MCF 10A (cell line): ENCODE results near the gene CACNG3. TPM values are rescaled to one million over a fixed set of nuclear protein-coding genes. Genes with fewer than 3 reads are reported as not detected.

Source experiments
- BruUV-seq: library from RNA; stranded (reverse); fragments of 400-500 nt; replicated peaks from 2 replicates; lab custom pipeline; 2021; lab: Mats Ljungman, UMichigan
- CTCF ChIA-PET: fragments of 300-600 bp; sonication (Branson Sonifier 250); formaldehyde crosslinking; extraction: SDS; loops from one replicate; lab custom pipeline; 2021; ENCODE audit warnings: antibody characterized with exemption, inconsistent platforms; lab: Yijun Ruan, JAX
- POLR2A ChIA-PET: fragments of 300-600, 350-650 bp; sonication (Branson Sonifier 250); formaldehyde crosslinking; extraction: SDS; loops from one replicate; lab custom pipeline; 2020; ENCODE audit warnings: antibody characterized with exemption, inconsistent platforms; lab: Yijun Ruan, JAX
- DNase-seq: peaks from one replicate; pipeline ENCODE4 v3.0.0-alpha.2; 2018; ENCODE audit not compliant: unreplicated experiment
- H3K27ac Mint-ChIP-seq: one replicate; pipeline ENCODE4 v1.8.0; 2022; ENCODE audit warnings: mild to moderate bottlenecking, low read depth, mixed read lengths; ENCODE audit not compliant: unreplicated experiment
- H3K27me3 Mint-ChIP-seq: one replicate; pipeline ENCODE4 v1.8.0; 2022; ENCODE audit warnings: mixed read lengths; ENCODE audit not compliant: insufficient read depth, unreplicated experiment
- H3K36me3 Mint-ChIP-seq: one replicate; pipeline ENCODE4 v1.8.0; 2022; ENCODE audit warnings: mild to moderate bottlenecking, moderate library complexity, mixed read lengths; ENCODE audit not compliant: insufficient read depth, unreplicated experiment
- H3K4me1 Mint-ChIP-seq: one replicate; pipeline ENCODE4 v1.8.0; 2022; ENCODE audit warnings: mixed read lengths; ENCODE audit not compliant: insufficient read depth, unreplicated experiment
- H3K4me3 Mint-ChIP-seq: one replicate; pipeline ENCODE4 v1.8.0; 2022; ENCODE audit warnings: mild to moderate bottlenecking, moderate library complexity, mixed read lengths; ENCODE audit not compliant: unreplicated experiment
- H3K9me3 Mint-ChIP-seq: one replicate; pipeline ENCODE4 v1.8.0; 2022; ENCODE audit warnings: mixed read lengths; ENCODE audit not compliant: unreplicated experiment
- intact Hi-C: fragments of 100-400 bp; cut with micrococcal nuclease; formaldehyde crosslinking; loops from 2 replicates; pipeline ENCODE4 v1.14.1; 2022
- total RNA-seq: library from RNA; stranded (reverse); gene quantifications from 2 replicates; pipeline ENCODE4 v1.2.3, GENCODE V29; 2022
- TF ChIP-seq, protein P1 (sequence below): fragments of 200-600 bp; IDR thresholded peaks from one replicate; pipeline ENCODE4 v1.8.0; 2022; ENCODE audit warnings: antibody characterized with exemption, mild to moderate bottlenecking; ENCODE audit not compliant: unreplicated experiment

The CACNG3 gene
- total RNA-seq, 1 experiment from 2014 or later = not detected

DNA sequence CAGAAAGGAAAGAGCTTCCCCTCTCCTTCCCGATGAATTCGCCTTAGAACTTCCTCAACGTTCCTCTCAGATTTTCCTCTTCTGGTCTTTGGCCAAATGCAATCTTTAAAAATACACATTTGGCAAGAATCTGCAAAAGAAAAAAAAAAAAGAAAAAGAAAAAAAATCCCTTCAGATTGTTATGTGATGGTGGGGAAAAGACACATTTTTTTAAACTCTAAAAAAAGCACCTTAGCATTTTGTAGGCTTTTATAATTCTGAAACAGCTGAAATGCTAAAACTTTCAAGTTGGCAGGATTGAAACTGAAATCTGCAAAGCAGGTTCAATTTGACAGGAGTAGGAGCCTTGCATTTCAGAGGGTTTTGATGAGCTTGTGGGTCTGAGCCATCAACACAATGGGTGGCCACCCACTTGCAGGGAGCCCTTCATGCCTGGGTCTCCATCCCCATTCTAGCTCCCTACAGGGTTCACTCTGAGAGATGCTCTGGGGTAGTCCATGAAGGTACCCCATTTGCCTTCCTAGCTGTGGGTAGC is 33.1 kb downstream of the CACNG3 start:
- BruUV-seq = no TSS peak
- intact Hi-C loops = no loop called here
- no peak overlapping the region for H3K27ac Mint-ChIP-seq
- H3K4me3 Mint-ChIP-seq = no peak overlapping the region
- TF ChIP-seq, protein P1, sequence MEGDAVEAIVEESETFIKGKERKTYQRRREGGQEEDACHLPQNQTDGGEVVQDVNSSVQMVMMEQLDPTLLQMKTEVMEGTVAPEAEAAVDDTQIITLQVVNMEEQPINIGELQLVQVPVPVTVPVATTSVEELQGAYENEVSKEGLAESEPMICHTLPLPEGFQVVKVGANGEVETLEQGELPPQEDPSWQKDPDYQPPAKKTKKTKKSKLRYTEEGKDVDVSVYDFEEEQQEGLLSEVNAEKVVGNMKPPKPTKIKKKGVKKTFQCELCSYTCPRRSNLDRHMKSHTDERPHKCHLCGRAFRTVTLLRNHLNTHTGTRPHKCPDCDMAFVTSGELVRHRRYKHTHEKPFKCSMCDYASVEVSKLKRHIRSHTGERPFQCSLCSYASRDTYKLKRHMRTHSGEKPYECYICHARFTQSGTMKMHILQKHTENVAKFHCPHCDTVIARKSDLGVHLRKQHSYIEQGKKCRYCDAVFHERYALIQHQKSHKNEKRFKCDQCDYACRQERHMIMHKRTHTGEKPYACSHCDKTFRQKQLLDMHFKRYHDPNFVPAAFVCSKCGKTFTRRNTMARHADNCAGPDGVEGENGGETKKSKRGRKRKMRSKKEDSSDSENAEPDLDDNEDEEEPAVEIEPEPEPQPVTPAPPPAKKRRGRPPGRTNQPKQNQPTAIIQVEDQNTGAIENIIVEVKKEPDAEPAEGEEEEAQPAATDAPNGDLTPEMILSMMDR = no peak
- POLR2A ChIA-PET = no interaction called here
- H3K4me1 Mint-ChIP-seq = peaks cover 9% of the 10 kb centered on the region
- peaks cover 31% of the 10 kb centered on the region for H3K27me3 Mint-ChIP-seq
- H3K36me3 Mint-ChIP-seq = peaks cover 2% of the 10 kb centered on the region
- peaks cover 7% of the 10 kb centered on the region for H3K9me3 Mint-ChIP-seq
- no peak for DNase-seq
- CTCF ChIA-PET = interaction anchor here (0.6 to 1.3 kb wide), 7 partner anchors 16 to 1938 kb away, joined by 3 to 4 read pairs (median 3); no protein-coding TSS in a partner anchor

DNA sequence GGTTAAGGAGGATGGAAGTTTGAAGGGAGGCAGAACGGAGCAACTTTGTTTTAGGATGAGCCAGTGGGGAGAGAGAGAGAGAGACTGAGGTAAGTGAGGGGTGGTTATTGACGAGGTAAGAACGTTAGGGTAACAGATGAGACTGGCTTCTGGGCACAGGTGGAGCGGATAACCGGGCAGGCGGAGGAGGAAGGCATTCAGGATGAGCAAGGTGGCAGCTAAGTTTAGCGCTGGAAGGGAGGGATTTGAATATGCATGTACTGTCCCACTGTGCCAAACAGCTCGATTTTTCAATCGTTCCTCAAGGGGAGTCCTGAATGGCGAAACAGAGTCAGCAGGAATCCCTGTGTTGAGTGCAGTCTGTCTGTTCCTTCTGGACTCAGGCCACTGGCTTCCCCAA is 35.8 kb downstream of the CACNG3 start:
- POLR2A ChIA-PET = no interaction called here
- intact Hi-C loops = no loop called here
- Mint-ChIP-seq H3K4me3 (no peak overlapping the region), H3K36me3 (peaks cover 4% of the 10 kb centered on the region), H3K27me3 (peaks cover 33% of the 10 kb centered on the region), H3K4me1 (peaks cover 3% of the 10 kb centered on the region), H3K9me3 (peaks cover 7% of the 10 kb centered on the region), H3K27ac (no peak overlapping the region)
- BruUV-seq = no TSS peak
- no peak for DNase-seq
- TF ChIP-seq, protein P1 = no peak
- CTCF ChIA-PET = interaction anchor here (0.8 kb wide), 1 partner anchor 35 kb away, joined by 3 read pairs; the partner anchor contains the start of gene CACNG3

DNA sequence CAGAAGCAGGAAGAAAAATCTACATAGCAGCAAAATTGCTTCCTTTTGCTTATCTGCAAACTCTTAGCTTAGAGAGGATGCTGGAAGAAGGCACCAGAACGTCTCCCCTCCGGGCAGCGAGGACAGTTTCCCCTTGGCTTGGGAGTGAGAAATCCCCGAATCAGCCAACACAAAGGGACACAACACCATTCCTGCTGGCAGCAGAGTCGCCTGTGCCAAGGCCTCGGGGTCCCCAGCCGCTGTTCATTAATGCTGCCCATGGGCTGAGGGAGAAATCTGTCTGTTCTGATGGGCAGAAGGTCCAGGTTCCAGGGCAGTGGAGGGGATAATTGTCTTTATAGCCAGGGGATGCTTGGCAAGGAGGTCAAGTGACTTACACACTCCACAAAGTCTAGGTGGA is 38.0 kb downstream of the CACNG3 start:
- intact Hi-C loops = no loop called here
- Mint-ChIP-seq H3K4me1 (no peaks in the 10 kb centered on the region), H3K27me3 (peaks cover 33% of the 10 kb centered on the region), H3K4me3 (no peak overlapping the region), H3K9me3 (peaks cover 7% of the 10 kb centered on the region), H3K27ac (no peak overlapping the region), H3K36me3 (peaks cover 4% of the 10 kb centered on the region)
- BruUV-seq = no TSS peak
- ChIA-PET POLR2A (interaction anchor here (0.6 kb wide), 1 partner anchor 117 kb away, joined by 3 read pairs; no protein-coding TSS in a partner anchor), CTCF (interaction anchor here (0.7 kb wide), 2 partner anchors 775 to 1860 kb away, joined by 3 read pairs; no protein-coding TSS in a partner anchor)
- DNase-seq = no peak
- TF ChIP-seq, protein P1 = no peak

DNA sequence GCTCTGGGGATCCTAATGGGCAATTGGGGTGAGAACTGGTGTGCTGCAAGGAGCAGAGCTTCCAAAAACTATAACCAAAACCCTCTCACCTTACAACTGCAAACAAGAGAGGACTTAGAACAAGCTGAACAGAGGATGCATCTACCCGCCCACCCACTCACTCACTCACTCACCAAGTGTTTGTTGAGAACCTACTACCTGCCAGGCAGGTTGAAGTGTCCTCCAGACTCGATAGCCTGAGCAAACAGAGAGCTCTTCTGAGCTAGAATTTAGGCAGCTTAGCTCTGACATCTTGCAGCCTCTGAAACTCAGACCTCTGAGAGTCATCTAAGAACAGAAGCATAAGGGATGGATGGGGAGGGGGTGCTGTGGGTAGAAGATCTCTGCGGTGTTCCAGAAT is 41.2 kb downstream of the CACNG3 start:
- Mint-ChIP-seq H3K27ac (no peak overlapping the region), H3K4me1 (peaks cover 10% of the 10 kb centered on the region), H3K4me3 (no peak overlapping the region), H3K36me3 (peaks cover 4% of the 10 kb centered on the region), H3K27me3 (peaks cover 21% of the 10 kb centered on the region), H3K9me3 (no peaks in the 10 kb centered on the region)
- ChIA-PET CTCF (interaction anchor here (0.6 to 0.8 kb wide), 2 partner anchors 10 to 226 kb away, joined by 3 to 4 read pairs; no protein-coding TSS in a partner anchor), POLR2A (no interaction called here)
- no TSS peak for BruUV-seq
- TF ChIP-seq, protein P1 = no peak
- no peak for DNase-seq
- intact Hi-C loops = no loop called here
